Measurements from ENCODE around the gene DAP. TPM values are rescaled to one million over a fixed set of nuclear protein-coding genes. Genes with fewer than 3 reads are reported as not detected.
A peak's percentile ranks its signal among the peaks of the same experiment; 100 is the strongest.
"Not testable (repeated sequence)": the region's sequence is repeated elsewhere in the genome, so short reads cannot be mapped to it uniquely, and the experiment has no call there.

Gene DAP
- total and polyA plus RNA-seq, 2 experiments from 2014 or later = 35.7 to 37.6 TPM

GRCh38 chr5:10716825-10717224, 44.2 kb downstream of the DAP start:
- not testable (repeated sequence) for H3K27ac Mint-ChIP-seq; H3K36me3 ChIP-seq (ENCODE audit: insufficient read depth); DNase-seq (ENCODE audit: low spot score); H3K4me3 Mint-ChIP-seq; H3F3A ChIP-seq (replicated peaks; ENCODE audit: low read depth); H3K9me3 Mint-ChIP-seq; H3K79me2 ChIP-seq (replicated peaks; ENCODE audit: insufficient read depth); H3K27me3 ChIP-seq (ENCODE audit: insufficient read depth); H3K4me2 ChIP-seq; H3K4me3 ChIP-seq; H3K4me1 ChIP-seq (ENCODE audit: insufficient read depth); H3K4me1 Mint-ChIP-seq; H3K27me3 Mint-ChIP-seq (ENCODE audit: insufficient read depth, low read depth, poor library complexity); H3K27ac ChIP-seq (ENCODE audit: low read depth); ATAC-seq; H4K20me1 ChIP-seq (replicated peaks; ENCODE audit: insufficient read depth); H2AFZ ChIP-seq
- H3K36me3 Mint-ChIP-seq (ENCODE audit: low read depth) = peaks cover 12% of the 10 kb centered on the region
- peaks cover 13% of the 10 kb centered on the region; the same call in 1 of the 2 replicates for H3K9me2 ChIP-seq (ENCODE audit: insufficient read depth)

DNA sequence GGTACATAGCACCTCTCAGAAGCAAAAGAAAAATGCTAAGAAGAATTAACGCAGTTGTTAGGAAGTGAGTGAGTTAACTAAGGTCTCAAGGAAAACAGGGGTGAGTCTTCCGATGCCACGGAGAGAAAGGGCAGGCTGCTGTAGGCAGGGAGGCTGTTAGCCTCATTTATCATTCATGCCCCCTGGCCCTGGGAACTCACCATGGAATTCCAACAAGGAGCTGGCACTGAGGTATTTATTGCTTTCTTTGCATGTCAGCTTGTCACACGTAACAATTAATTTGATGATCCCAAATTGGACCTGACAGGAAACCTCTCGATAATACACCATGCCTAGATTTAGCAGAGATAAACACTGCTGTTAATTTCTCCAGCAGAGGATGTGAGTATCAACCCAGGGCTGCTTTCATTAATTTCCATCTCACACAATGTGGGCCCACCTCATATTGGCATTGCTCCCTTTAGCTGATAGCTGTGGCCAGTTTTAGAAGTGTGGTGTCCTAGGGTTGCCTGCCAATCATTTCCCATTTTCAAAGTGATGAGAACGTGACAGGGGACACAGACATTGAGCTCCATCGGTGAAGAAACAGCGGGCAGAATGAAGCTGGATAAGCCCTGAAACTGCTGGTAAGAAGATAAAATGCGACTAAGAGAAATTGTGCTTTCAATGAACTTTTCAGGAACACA, 45.3 kb downstream of the DAP start:
- TF ChIP-seq STAT1 (IDR thresholded peaks at IDR 0.05; ENCODE audit: unreplicated experiment) (no peak), ZNF331 (CRISPR knock-in tag; IDR thresholded peaks at IDR 0.05; ENCODE audit: low read depth) (no peak), ZNF114 (CRISPR knock-in tag; IDR thresholded peaks at IDR 0.05) (no peak), NANOG (IDR thresholded peaks at IDR 0.05; ENCODE audit: borderline replicate concordance) (no peak), EZH2 (IDR thresholded peaks at IDR 0.05; ENCODE audit: low read depth, unreplicated experiment) (no peak), POLR2AphosphoS5 (IDR thresholded peaks at IDR 0.05; ENCODE audit: low read depth) (no peak)

DNA sequence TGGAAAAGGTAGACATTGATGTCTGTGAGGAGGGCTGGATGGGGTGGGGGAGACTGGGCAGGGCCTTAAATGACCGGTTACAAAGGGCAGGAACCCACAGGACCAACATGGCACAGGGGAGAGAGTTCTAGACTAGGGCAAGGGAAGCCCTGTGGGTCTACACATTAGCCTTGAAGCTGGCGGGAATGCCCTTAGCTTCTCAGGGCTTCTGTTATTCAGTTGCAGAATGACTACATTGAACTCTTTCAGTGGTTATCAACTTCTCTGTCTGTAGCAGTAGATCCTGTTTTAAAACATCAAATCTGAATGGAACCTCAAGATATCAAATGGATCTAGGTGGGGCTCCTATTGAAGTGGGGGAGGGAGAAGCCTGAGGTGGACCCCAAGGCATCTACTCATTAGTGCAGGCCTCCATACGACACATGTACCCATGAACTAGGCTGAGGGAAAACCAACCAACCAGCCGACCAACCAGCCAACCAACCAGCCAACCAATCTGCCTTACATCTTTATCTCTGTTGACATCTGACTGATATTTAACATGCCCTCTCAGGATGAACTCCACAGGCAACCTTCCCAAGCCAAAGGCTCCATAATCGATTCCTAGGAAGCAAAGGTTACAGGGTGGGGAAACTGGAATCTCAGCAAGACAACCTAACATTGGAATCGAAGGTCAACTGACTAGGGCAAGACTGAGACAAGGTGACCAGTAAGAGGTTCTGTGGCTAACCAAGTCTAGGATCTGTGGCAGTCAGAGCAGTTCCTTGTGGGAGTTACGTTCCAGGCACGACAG, 48.3 kb downstream of the DAP start:
- Histone ChIP-seq H3K79me2 (replicated peaks; ENCODE audit: insufficient read depth) (no peaks in the 10 kb centered on the region), H4K20me1 (replicated peaks; ENCODE audit: insufficient read depth) (peaks cover 8% of the 10 kb centered on the region; the same call in 1 of the 2 replicates), H3K27me3 (ENCODE audit: insufficient read depth) (no peaks in the 10 kb centered on the region), H3K4me3 (no peak overlapping the region), H3K27ac (ENCODE audit: low read depth) (no peak overlapping the region), H3K4me2 (no peak overlapping the region), H2AFZ (no peak overlapping the region), H3K4me1 (ENCODE audit: insufficient read depth) (no peaks in the 10 kb centered on the region), H3K9me2 (ENCODE audit: insufficient read depth) (no peaks in the 10 kb centered on the region; the same call in 1 of the 2 replicates), H3F3A (replicated peaks; ENCODE audit: low read depth) (no peaks in the 10 kb centered on the region), H3K36me3 (ENCODE audit: insufficient read depth) (no peaks in the 10 kb centered on the region)
- TF ChIP-seq STAT1 (IDR thresholded peaks at IDR 0.05; ENCODE audit: unreplicated experiment) = no peak
- no peak for TF ChIP-seq EZH2phosphoT487 (IDR thresholded peaks at IDR 0.05; ENCODE audit: unreplicated experiment)
- Mint-ChIP-seq H3K36me3 (ENCODE audit: low read depth) (peaks cover 9% of the 10 kb centered on the region), H3K9me3 (no peaks in the 10 kb centered on the region; the same call in 1 of the 3 replicates), H3K27me3 (ENCODE audit: insufficient read depth, low read depth, poor library complexity) (peaks cover 6% of the 10 kb centered on the region), H3K4me3 (no peak overlapping the region), H3K4me1 (peaks cover 7% of the 10 kb centered on the region; the same call in 2 of the 3 replicates), H3K27ac (peak overlapping the region; percentile 14; the same call in 1 of the 2 replicates)
- DNase-seq (ENCODE audit: low spot score) (no peak), ATAC-seq (no peak)

More for the DNA sequence above, 45.3 kb downstream of the DAP start:
- Histone ChIP-seq H3K36me3 (ENCODE audit: insufficient read depth) (no peaks in the 10 kb centered on the region), H3K4me2 (no peak overlapping the region), H3K27ac (ENCODE audit: low read depth) (no peak overlapping the region), H3K4me1 (ENCODE audit: insufficient read depth) (no peaks in the 10 kb centered on the region), H3K9me2 (ENCODE audit: insufficient read depth) (peaks cover 6% of the 10 kb centered on the region; the same call in 1 of the 2 replicates), H4K20me1 (replicated peaks; ENCODE audit: insufficient read depth) (peaks cover 8% of the 10 kb centered on the region; the same call in 1 of the 2 replicates), H2AFZ (no peak overlapping the region), H3K79me2 (replicated peaks; ENCODE audit: insufficient read depth) (no peaks in the 10 kb centered on the region), H3K27me3 (ENCODE audit: insufficient read depth) (no peaks in the 10 kb centered on the region), H3F3A (replicated peaks; ENCODE audit: low read depth) (no peaks in the 10 kb centered on the region), H3K4me3 (no peak overlapping the region)
- no peak for ATAC-seq
- no peak overlapping the region for H3K4me3 Mint-ChIP-seq
- no peaks in the 10 kb centered on the region; the same call in 1 of the 3 replicates for H3K9me3 Mint-ChIP-seq
- H3K36me3 Mint-ChIP-seq (ENCODE audit: low read depth) = peaks cover 12% of the 10 kb centered on the region
- H3K4me1 Mint-ChIP-seq = no peaks in the 10 kb centered on the region; the same call in 2 of the 3 replicates
- DNase-seq (ENCODE audit: low spot score) = no peak
- no peak overlapping the region for H3K27ac Mint-ChIP-seq
- no peaks in the 10 kb centered on the region for H3K27me3 Mint-ChIP-seq (ENCODE audit: insufficient read depth, low read depth, poor library complexity)
